ENCODE measurements around the gene SH2D7.

DNA sequence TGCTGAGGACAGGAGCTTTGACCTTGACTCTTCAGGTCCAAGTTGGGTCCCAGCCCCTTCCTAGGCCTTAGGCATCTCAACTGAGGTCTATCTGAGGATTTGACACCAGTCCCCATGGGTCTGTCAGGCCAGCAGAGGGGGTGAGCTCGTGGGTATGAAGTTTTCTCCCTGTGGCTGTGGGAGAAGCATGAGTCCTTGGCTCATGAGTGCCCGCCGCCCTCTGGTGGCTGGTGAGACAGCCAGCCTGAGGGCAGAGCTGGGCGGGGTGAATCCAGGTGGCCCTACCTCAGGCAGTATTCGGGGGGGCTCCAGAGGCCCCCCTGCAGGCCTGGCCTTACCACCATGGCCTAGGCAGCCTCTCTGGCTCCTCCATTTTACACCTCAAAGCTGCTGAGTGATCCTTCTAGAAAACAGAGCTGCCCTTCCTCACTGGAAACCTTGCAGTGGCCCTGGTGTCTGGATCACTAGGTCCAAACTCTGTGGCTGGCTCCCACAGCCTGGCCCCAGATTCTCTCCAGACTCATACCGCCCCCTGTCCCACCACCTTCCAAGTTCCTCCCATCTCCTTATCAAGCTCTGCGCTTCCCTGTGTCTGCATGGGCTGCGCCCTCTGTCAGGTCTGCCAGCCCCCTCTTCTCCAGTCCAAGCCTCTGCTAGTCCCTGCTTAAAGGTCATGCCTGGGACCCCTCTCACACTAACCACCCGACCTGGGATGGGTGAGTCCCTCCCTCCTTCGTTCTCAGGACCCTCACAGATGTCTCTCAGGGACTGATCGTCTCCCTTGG, 16.1 kb downstream of the SH2D7 start:
- TF ChIP-seq, protein P1, sequence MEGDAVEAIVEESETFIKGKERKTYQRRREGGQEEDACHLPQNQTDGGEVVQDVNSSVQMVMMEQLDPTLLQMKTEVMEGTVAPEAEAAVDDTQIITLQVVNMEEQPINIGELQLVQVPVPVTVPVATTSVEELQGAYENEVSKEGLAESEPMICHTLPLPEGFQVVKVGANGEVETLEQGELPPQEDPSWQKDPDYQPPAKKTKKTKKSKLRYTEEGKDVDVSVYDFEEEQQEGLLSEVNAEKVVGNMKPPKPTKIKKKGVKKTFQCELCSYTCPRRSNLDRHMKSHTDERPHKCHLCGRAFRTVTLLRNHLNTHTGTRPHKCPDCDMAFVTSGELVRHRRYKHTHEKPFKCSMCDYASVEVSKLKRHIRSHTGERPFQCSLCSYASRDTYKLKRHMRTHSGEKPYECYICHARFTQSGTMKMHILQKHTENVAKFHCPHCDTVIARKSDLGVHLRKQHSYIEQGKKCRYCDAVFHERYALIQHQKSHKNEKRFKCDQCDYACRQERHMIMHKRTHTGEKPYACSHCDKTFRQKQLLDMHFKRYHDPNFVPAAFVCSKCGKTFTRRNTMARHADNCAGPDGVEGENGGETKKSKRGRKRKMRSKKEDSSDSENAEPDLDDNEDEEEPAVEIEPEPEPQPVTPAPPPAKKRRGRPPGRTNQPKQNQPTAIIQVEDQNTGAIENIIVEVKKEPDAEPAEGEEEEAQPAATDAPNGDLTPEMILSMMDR (IDR thresholded peaks at IDR 0.05; ENCODE audit: insufficient read depth, low read length, poor library complexity, severe bottlenecking) = peak; percentile 89
- no peak for TF ChIP-seq EZH2phosphoT487 (conservative IDR thresholded peaks at IDR 0.05; ENCODE audit: low read length)
